ENCODE data around the gene PTOV1.
A peak's percentile ranks its signal among the peaks of the same experiment; 100 is the strongest.

Gene PTOV1

GRCh38 chr19:49877020-49877878, 26.3 kb downstream of the PTOV1 start, which contains the start of the genes AKT1S1 and TBC1D17:
TSS of gene AKT1S1 (minus strand) at chr19:49877355. CDS start at chr19:49873295, 4,060 bp downstream.
TSS of gene TBC1D17 (plus strand) at chr19:49877702. CDS start at chr19:49877724, 22 bp downstream.
- peak; percentile 99 to 100 (median 100) for DNase-seq

- peak; percentile 96 to 97 (median 97) for DNase-seq
Measured at GRCh38 chr19:49877879-49878743, 27.2 kb downstream of the PTOV1 start.

- DNase-seq: no peak
Measured at GRCh38 chr19:49878744-49879070, 27.7 kb downstream of the PTOV1 start.

GRCh38 chr19:49879243-49879963, 28.4 kb downstream of the PTOV1 start:
- no peak for DNase-seq

- no peak for DNase-seq
Measured at GRCh38 chr19:49880162-49880869, 29.4 kb downstream of the PTOV1 start.

- DNase-seq: no peak
Measured at GRCh38 chr19:49881186-49881585, 30.2 kb downstream of the PTOV1 start.

GRCh38 chr19:49881672-49882394, 30.9 kb downstream of the PTOV1 start:
- DNase-seq: no peak

- no peak for DNase-seq
Measured at GRCh38 chr19:49882643-49883042, 31.7 kb downstream of the PTOV1 start.

GRCh38 chr19:49883094-49883493, 32.1 kb downstream of the PTOV1 start:
- no peak for DNase-seq

- no peak for DNase-seq
Measured at GRCh38 chr19:49884109-49884508, 33.1 kb downstream of the PTOV1 start.

- no peak for DNase-seq
Measured at GRCh38 chr19:49884760-49885159, 33.8 kb downstream of the PTOV1 start.

GRCh38 chr19:49887037-49887664, 36.2 kb downstream of the PTOV1 start:
- DNase-seq: peak in 1 of 3 experiments; percentile 42

- DNase-seq: peak; percentile 53 to 76 (median 66)
Measured at GRCh38 chr19:49887665-49888509, 36.9 kb downstream of the PTOV1 start.

GRCh38 chr19:49888510-49888824, 37.5 kb downstream of the PTOV1 start:
- peak; percentile 43 to 73 (median 59) for DNase-seq

GRCh38 chr19:49889038-49889686, 38.2 kb downstream of the PTOV1 start:
- no peak for DNase-seq

GRCh38 chr19:49889687-49890348, 38.9 kb downstream of the PTOV1 start:
- DNase-seq: peak in 1 of 3 experiments; percentile 83

GRCh38 chr19:49890349-49891311, 39.7 kb downstream of the PTOV1 start:
- peak in 1 of 3 experiments; percentile 84 for DNase-seq

- DNase-seq: no peak
Measured at GRCh38 chr19:49891393-49891792, 40.4 kb downstream of the PTOV1 start.
